Left lung (tissue), 10 donors: ENCODE data around the gene FARP1. TPM values are rescaled to one million over a fixed set of nuclear protein-coding genes. Genes with fewer than 3 reads are reported as not detected.

Source experiments
- ATAC-seq: fragments of 200-7000 bp; cut with Tn5 transposase; one replicate; pipeline ENCODE4 v1.9.1; 2020; ENCODE audit warnings: moderate library complexity
- DNase-seq, 4 donors: peaks; one replicate each; pipeline ENCODE4 v3.0.0-alpha.2; 2013 to 2020
- H3K27ac ChIP-seq, 2 donors: fragments of 200-600 bp; sonication (generic) in 1 of 2; one replicate each; pipeline versions ENCODE4 v1.5.0 to v1.8.0; 2020 to 2021
- H3K27me3 ChIP-seq, 2 donors: fragments of 200-600 bp; sonication (generic) in 1 of 2; one replicate each; pipeline versions ENCODE4 v1.5.0 to v1.8.0; 2020 to 2021
- H3K36me3 ChIP-seq, 2 donors: fragments of 200-600 bp; sonication (generic) in 1 of 2; one replicate each; pipeline versions ENCODE4 v1.5.0 to v1.8.0; 2020 to 2021
- H3K4me1 ChIP-seq, 2 donors: fragments of 200-600 bp; one replicate each; pipeline ENCODE4 v1.8.0; 2021
- H3K4me3 ChIP-seq, 2 donors: fragments of 200-600 bp; sonication (generic) in 1 of 2; one replicate each; pipeline versions ENCODE4 v1.5.0 to v1.8.0; 2020 to 2021; ENCODE audit warnings: mild to moderate bottlenecking in 1 of 2
- H3K9me3 ChIP-seq, 2 donors: fragments of 200-600 bp; sonication (generic) in 1 of 2; one replicate each; pipeline versions ENCODE4 v1.5.0 to v1.8.0; 2020 to 2021
- CTCF ChIP-seq, 2 donors: fragments of 200-600 bp; sonication (generic) in 1 of 2; IDR thresholded peaks; one replicate each; pipeline versions ENCODE4 v1.5.0 to v1.8.0; 2021; ENCODE audit warnings: antibody characterized with exemption in 2 of 2
- intact Hi-C, 2 donors: fragments of 100-400 bp; cut with DNase I; formaldehyde crosslinking; loops; one replicate each; pipeline versions ENCODE4 v1.11.2 to v1.14.2; 2022
- polyA plus RNA-seq, 6 donors: library from polyadenylated mRNA; unstranded; fragments of 120-200 nt; gene quantifications; one replicate each; pipeline ENCODE4 v1.2.1, GENCODE V29; 2013; ENCODE audit not compliant: insufficient read length in 6 of 6
- total RNA-seq, 2 donors: library from RNA; stranded (reverse); fragmentation: NEBNext Ultra II Directional; extraction: Animal tissue kit (Norgen Biotek cat#: 25700); gene quantifications; one replicate each; pipeline ENCODE4 v1.2.1, GENCODE V29; 2021
- donor health status: DM: no; HTN: yes; CAD: no.
- donor health status: DM: no; HTN: no; CAD: no.

Gene FARP1
- total and polyA plus RNA-seq, 8 donors: 78.9 to 142 (median 132) TPM

- TF ChIP-seq CTCF (IDR thresholded peaks at IDR 0.05): no peak
- Histone ChIP-seq H3K27ac (no peak overlapping the region), H3K36me3 (peaks cover 0 to 55% of the 10 kb centered on the region in 2 donors), H3K9me3 (no peaks in the 10 kb centered on the region), H3K27me3 (no peaks in the 10 kb centered on the region), H3K4me3 (no peak overlapping the region), H3K4me1 (no peaks in the 10 kb centered on the region)
- ATAC-seq (no peak), DNase-seq (no peak)
- intact Hi-C loops: no loop called here
Observed at GRCh38 chr13:98438246-98439125, 295.6 kb downstream of the FARP1 start.

- DNase-seq (no peak), ATAC-seq (no peak)
- no peak for TF ChIP-seq CTCF (IDR thresholded peaks at IDR 0.05)
- Histone ChIP-seq H3K9me3 (no peaks in the 10 kb centered on the region), H3K4me3 (no peak overlapping the region), H3K4me1 (no peaks in the 10 kb centered on the region), H3K27me3 (no peaks in the 10 kb centered on the region), H3K36me3 (peaks cover 0 to 59% of the 10 kb centered on the region in 2 donors), H3K27ac (no peak overlapping the region)
- intact Hi-C loops: no loop called here
Observed at GRCh38 chr13:98439126-98439828, 296.4 kb downstream of the FARP1 start.

- Histone ChIP-seq H3K27me3 (no peaks in the 10 kb centered on the region), H3K36me3 (peaks cover 0 to 59% of the 10 kb centered on the region in 2 donors), H3K4me1 (no peaks in the 10 kb centered on the region), H3K27ac (no peak overlapping the region), H3K9me3 (no peaks in the 10 kb centered on the region), H3K4me3 (no peak overlapping the region)
- intact Hi-C loops: no loop called here
- no peak for ATAC-seq
- DNase-seq: no peak
- no peak for TF ChIP-seq CTCF (IDR thresholded peaks at IDR 0.05)
Observed at GRCh38 chr13:98439896-98440295, 297.0 kb downstream of the FARP1 start.

- DNase-seq: no peak
- Histone ChIP-seq H3K27ac (no peak overlapping the region), H3K4me1 (peaks cover 0 to 6% of the 10 kb centered on the region in 2 donors), H3K36me3 (peaks cover 0 to 56% of the 10 kb centered on the region in 2 donors), H3K27me3 (no peaks in the 10 kb centered on the region), H3K9me3 (no peaks in the 10 kb centered on the region), H3K4me3 (no peak overlapping the region)
- ATAC-seq: no peak
- intact Hi-C loops: no loop called here
- TF ChIP-seq CTCF (IDR thresholded peaks at IDR 0.05): no peak
Observed at GRCh38 chr13:98440390-98441055, 297.6 kb downstream of the FARP1 start.
